SU-DHL-6 (cell line): ENCODE data around the gene MRPL14.

Source experiments
- H2AFZ ChIP-seq: fragments of 200-600 bp; sonication (generic); 2 replicates; pipeline ENCODE4 v1.6.1; 2014; ENCODE audit warnings: low read depth, mild to moderate bottlenecking, moderate library complexity, mixed read lengths, antibody characterized with exemption, low read length; ENCODE audit not compliant: severe bottlenecking
- H3F3A ChIP-seq: fragments of 200-600 bp; shearing (Covaris generic); 2 replicates; pipeline ENCODE4 v1.6.0; 2016; ENCODE audit warnings: antibody characterized with exemption, mild to moderate bottlenecking; ENCODE audit not compliant: insufficient read depth
- H3K27ac ChIP-seq: fragments of 200-600 bp; sonication (generic); 2 replicates; pipeline ENCODE4 v1.5.1; 2016; ENCODE audit warnings: low read depth, mild to moderate bottlenecking, low read length, moderate library complexity, mixed read lengths
- H3K27me3 ChIP-seq: fragments of 200-600 bp; sonication (generic), shearing (Covaris generic); 2 replicates; pipeline ENCODE4 v1.6.0; 2014; ENCODE audit warnings: mild to moderate bottlenecking, low read length
- H3K36me3 ChIP-seq: fragments of 200-600 bp; sonication (generic); 2 replicates; pipeline ENCODE4 v1.6.1; 2014; ENCODE audit warnings: mild to moderate bottlenecking, low read length, mixed read lengths
- H3K4me2 ChIP-seq: fragments of 300-600, 200-600 bp; shearing (Covaris generic), sonication (generic); 2 replicates; pipeline ENCODE4 v1.6.0; 2014; ENCODE audit warnings: low read length, low read depth, mild to moderate bottlenecking; ENCODE audit not compliant: poor library complexity, severe bottlenecking
- H3K4me3 ChIP-seq: fragments of 200-600 bp; sonication (generic); 2 replicates; pipeline ENCODE4 v1.5.1; 2014; ENCODE audit warnings: antibody characterized with exemption, low read length, mild to moderate bottlenecking, mixed read lengths; ENCODE audit not compliant: insufficient read depth, poor library complexity, severe bottlenecking
- H3K79me2 ChIP-seq: fragments of 200-600 bp; sonication (generic); 2 replicates; pipeline ENCODE4 v1.6.1; 2014; ENCODE audit warnings: mild to moderate bottlenecking, low read length, moderate library complexity; ENCODE audit not compliant: insufficient read depth
- H3K9ac ChIP-seq: fragments of 200-600 bp; sonication (generic); 2 replicates; pipeline ENCODE4 v1.7.0; 2014; ENCODE audit warnings: mild to moderate bottlenecking, low read length
- H3K9me2 ChIP-seq: fragments of 200-600 bp; sonication (generic); replicated peaks from 2 replicates; pipeline ENCODE4 v1.6.1; 2014; ENCODE audit warnings: low read length; ENCODE audit not compliant: insufficient read depth
- H3K9me3 ChIP-seq: fragments of 200-600 bp; sonication (generic); 2 replicates; pipeline ENCODE4 v1.6.1; 2014; ENCODE audit warnings: low read length, mixed read lengths; ENCODE audit not compliant: insufficient read depth
- H4K20me1 ChIP-seq: fragments of 200-600 bp; sonication (generic); 2 replicates; pipeline ENCODE4 v1.6.1; 2014; ENCODE audit warnings: low read depth, mild to moderate bottlenecking, antibody characterized with exemption, low read length, moderate library complexity, mixed read lengths
- EZH2phosphoT487 ChIP-seq: fragments of 200-600 bp; sonication (generic), shearing (Covaris generic); conservative IDR thresholded peaks from 2 replicates; pipeline ENCODE4 v1.6.1; 2018; ENCODE audit warnings: mild to moderate bottlenecking, antibody characterized with exemption, low read length, moderate library complexity, mixed read lengths
- TF ChIP-seq, protein P1 (sequence below): fragments of 200-600 bp; sonication (generic); IDR thresholded peaks from one replicate; pipeline ENCODE4 v1.5.1; 2017; ENCODE audit warnings: antibody characterized with exemption, mild to moderate bottlenecking, low read length, moderate library complexity; ENCODE audit not compliant: insufficient read depth, poor library complexity, severe bottlenecking

MRPL14 gene

DNA sequence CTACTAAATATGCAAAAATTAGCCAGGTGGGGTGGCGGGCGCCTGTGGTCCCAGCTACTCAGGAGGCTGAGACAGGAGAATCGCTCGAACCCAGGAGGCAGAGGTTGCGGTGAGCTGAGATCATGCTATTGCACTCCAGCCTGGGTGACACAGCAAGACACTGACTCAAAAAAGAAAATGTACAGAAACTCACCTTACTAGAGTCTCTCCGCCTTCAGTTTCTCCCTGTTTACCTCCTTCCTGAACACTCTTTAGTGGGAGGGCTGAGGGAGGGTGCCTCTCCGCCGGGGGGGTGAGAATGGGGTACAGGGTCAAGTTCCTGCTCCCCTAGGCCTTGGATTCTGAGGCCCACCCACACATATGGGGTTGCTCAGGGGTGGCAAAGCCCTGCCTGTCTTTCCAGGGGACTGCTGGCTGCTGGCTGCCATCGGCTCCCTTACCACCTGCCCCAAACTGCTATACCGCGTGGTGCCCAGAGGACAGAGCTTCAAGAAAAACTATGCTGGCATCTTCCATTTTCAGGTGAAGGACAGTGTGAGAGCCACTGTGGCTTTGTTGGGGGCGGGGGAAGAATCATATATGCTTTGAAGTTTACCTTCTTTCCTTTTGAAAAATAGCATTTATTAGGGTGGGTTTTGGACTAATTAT, 44.8 kb upstream of the MRPL14 start:
- Histone ChIP-seq H3K4me2 (no peak overlapping the region), H3K9me3 (no peaks in the 10 kb centered on the region), H3K9me2 (no peaks in the 10 kb centered on the region), H3K9ac (no peak overlapping the region), H3K4me3 (no peak overlapping the region), H3F3A (no peaks in the 10 kb centered on the region), H4K20me1 (no peaks in the 10 kb centered on the region), H3K36me3 (no peaks in the 10 kb centered on the region), H3K79me2 (no peaks in the 10 kb centered on the region), H3K27me3 (no peaks in the 10 kb centered on the region), H2AFZ (no peak overlapping the region), H3K27ac (no peak overlapping the region)
- TF ChIP-seq, protein P1, sequence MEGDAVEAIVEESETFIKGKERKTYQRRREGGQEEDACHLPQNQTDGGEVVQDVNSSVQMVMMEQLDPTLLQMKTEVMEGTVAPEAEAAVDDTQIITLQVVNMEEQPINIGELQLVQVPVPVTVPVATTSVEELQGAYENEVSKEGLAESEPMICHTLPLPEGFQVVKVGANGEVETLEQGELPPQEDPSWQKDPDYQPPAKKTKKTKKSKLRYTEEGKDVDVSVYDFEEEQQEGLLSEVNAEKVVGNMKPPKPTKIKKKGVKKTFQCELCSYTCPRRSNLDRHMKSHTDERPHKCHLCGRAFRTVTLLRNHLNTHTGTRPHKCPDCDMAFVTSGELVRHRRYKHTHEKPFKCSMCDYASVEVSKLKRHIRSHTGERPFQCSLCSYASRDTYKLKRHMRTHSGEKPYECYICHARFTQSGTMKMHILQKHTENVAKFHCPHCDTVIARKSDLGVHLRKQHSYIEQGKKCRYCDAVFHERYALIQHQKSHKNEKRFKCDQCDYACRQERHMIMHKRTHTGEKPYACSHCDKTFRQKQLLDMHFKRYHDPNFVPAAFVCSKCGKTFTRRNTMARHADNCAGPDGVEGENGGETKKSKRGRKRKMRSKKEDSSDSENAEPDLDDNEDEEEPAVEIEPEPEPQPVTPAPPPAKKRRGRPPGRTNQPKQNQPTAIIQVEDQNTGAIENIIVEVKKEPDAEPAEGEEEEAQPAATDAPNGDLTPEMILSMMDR, result no peak
- no peak for TF ChIP-seq EZH2phosphoT487

DNA sequence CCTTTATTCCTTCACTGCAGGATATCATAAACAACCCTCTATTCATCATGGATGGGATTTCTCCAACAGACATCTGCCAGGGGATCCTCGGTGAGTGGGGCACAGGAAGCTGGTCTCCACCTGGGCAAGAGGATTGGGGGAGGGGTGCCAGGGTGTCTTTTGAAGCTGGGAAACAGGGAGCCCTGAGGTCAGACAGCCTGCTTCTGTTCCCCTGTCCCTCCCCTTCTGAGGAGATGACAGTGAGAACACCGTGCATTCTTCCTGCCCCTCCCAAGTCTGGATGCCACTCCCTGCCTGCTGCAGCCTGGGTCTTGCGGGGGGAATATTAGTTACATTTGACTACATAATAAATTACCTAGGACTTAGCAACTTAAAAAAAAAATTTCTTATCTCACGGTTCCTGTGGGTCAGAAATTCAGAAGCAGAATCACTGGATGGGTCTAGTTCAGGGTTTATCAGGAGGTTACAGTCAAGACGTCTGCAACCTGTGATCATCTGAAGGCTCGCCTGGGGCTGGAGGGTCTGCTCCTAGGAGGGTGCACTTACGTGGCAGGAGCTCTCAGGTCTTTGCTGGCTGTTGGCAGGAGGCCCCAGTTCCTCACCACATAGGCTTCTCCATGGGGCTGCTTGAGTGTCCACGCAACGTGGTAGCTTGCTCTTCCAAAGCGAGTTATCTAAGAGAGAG, 42.8 kb upstream of the MRPL14 start:
- Histone ChIP-seq H3K79me2 (no peaks in the 10 kb centered on the region), H4K20me1 (no peaks in the 10 kb centered on the region), H2AFZ (no peak overlapping the region), H3K27me3 (no peaks in the 10 kb centered on the region), H3K9me3 (no peaks in the 10 kb centered on the region), H3K27ac (no peak overlapping the region), H3K4me3 (no peak overlapping the region), H3K36me3 (no peaks in the 10 kb centered on the region), H3K9ac (no peak overlapping the region), H3K9me2 (no peaks in the 10 kb centered on the region), H3K4me2 (no peak overlapping the region), H3F3A (no peaks in the 10 kb centered on the region)
- TF ChIP-seq, protein P1, result no peak
- no peak for TF ChIP-seq EZH2phosphoT487

DNA sequence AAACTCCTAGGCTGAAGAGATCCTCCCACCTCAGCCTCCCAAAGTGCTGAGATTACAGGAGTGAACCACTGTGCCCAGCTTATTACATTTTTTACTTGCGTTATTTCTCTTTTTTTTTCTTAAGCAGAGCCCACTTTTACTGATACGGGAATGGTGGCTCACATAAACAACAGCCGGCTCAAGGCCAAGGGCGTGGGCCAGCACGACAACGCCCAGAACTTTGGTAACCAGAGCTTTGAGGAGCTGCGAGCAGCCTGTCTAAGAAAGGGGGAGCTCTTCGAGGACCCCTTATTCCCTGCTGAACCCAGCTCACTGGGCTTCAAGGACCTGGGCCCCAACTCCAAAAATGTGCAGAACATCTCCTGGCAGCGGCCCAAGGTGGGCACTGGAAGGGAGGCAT, 41.9 kb upstream of the MRPL14 start:
- Histone ChIP-seq H3K9ac (no peak overlapping the region), H3K36me3 (no peaks in the 10 kb centered on the region), H3K4me3 (no peak overlapping the region), H3K27me3 (no peaks in the 10 kb centered on the region), H3K9me3 (no peaks in the 10 kb centered on the region), H4K20me1 (no peaks in the 10 kb centered on the region), H3F3A (no peaks in the 10 kb centered on the region), H3K27ac (no peak overlapping the region), H3K79me2 (no peaks in the 10 kb centered on the region), H3K4me2 (no peak overlapping the region), H3K9me2 (no peaks in the 10 kb centered on the region), H2AFZ (no peak overlapping the region)
- TF ChIP-seq EZH2phosphoT487, result no peak
- TF ChIP-seq, protein P1, result no peak
